ELF-1 (cell line): ENCODE data around the gene SYCE3.

Source experiments
- DNase-seq: peaks from one replicate; pipeline ENCODE4 v3.0.0-alpha.2; 2016; ENCODE audit warnings: low read depth, low spot score

SYCE3 gene

DNA sequence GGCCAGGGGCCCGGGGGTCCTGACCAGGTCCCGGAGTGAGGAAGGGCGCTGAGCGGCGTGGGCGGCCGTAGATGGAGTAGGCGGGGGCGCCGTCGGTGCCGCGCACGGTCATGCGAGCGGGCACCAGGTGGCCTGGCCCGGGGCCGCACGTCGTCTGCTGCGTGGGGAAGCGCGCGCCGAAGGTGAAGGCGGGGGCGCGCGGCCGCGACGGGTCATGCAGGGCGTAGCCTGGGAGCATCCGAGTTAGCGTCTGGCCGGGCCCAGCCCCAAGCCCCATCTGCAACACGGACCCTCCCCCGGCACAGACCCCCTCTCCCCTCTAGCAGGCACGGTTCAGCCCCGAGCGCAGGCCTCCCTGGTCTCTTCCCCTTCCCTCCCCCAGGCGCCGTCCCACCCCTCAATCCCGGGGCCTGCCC, 31.2 kb downstream of the SYCE3 start:
- peak; percentile 27 for DNase-seq

GRCh38 chr22:50530877-50531545, 31.7 kb downstream of the SYCE3 start:
- peak; percentile 79 for DNase-seq

GRCh38 chr22:50530580-50530876, 32.2 kb downstream of the SYCE3 start:
- no peak for DNase-seq

GRCh38 chr22:50529897-50530579, 32.7 kb downstream of the SYCE3 start, which contains the start of gene TYMP:
TYMP (minus strand) TSS chr22:50530012; CDS start chr22:50529709, 303 bp downstream.
- no peak for DNase-seq

- peak; percentile 36 for DNase-seq
These were observed 33.3 kb downstream of the SYCE3 start for GRCh38 chr22:50529416-50529896.

- DNase-seq: no peak
These were observed 33.9 kb downstream of the SYCE3 start for GRCh38 chr22:50528682-50529415.

GRCh38 chr22:50527921-50528681, 34.6 kb downstream of the SYCE3 start:
- DNase-seq: no peak

GRCh38 chr22:50526834-50527801, 35.6 kb downstream of the SYCE3 start:
- peak; percentile 59 for DNase-seq

DNA sequence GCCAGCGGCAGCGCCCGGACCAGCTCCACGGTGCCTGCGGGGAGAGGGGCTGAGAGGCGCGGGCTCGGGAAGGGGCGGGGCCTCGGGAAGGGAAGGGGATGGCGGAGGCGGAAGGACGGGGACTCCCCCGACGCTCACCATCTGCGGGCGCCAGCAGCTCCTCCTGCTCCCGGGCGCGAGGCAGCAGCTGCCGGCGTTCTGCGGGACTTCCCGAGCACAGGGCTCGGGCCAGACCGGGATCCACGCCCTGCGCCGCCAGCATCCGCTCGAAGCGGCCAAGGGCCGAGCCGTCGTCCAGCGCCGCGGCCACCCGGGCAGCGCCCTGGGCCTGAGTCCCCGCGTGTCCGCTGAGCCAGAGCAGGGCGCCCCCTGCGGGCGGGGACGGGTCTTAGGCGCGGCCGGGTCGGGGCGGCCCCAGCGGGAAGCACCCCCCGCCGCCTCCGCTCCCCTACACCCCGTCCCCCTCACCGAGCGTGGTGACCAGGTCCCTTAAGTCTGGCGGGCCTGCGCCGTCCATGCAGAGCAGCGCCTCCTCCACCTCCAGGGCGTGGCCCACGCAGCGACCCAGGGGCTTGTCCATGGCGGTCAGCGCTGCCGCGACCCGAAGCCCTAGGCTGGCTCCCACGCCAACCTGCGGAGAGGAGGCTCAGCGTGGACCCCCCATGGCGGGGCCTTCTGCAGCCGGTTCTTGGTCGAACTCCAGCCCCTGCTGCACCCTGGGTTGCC, 36.4 kb downstream of the SYCE3 start:
- DNase-seq: peak; percentile 74

DNA sequence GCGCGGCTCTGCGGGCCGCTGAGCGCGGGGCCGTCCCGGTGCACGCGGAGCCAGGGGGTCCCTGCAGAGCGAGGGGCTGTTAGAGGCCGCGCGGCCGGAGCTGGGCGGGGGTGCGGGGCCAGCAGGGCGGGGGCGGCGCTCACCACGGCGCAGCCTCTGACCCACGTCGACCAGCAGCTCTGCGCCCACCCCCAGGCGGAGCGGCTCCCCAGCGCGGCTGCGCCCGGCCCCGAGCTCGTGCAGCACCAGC, 36.9 kb downstream of the SYCE3 start:
- DNase-seq: no peak

GRCh38 chr22:50525104-50525857, 37.4 kb downstream of the SYCE3 start, which contains the start of gene SCO2:
SCO2 (minus strand) TSS chr22:50525598; CDS start chr22:50524411, 1,187 bp downstream.
- peak; percentile 98 for DNase-seq

GRCh38 chr22:50524676-50525103, 38.0 kb downstream of the SYCE3 start:
- no peak for DNase-seq

DNA sequence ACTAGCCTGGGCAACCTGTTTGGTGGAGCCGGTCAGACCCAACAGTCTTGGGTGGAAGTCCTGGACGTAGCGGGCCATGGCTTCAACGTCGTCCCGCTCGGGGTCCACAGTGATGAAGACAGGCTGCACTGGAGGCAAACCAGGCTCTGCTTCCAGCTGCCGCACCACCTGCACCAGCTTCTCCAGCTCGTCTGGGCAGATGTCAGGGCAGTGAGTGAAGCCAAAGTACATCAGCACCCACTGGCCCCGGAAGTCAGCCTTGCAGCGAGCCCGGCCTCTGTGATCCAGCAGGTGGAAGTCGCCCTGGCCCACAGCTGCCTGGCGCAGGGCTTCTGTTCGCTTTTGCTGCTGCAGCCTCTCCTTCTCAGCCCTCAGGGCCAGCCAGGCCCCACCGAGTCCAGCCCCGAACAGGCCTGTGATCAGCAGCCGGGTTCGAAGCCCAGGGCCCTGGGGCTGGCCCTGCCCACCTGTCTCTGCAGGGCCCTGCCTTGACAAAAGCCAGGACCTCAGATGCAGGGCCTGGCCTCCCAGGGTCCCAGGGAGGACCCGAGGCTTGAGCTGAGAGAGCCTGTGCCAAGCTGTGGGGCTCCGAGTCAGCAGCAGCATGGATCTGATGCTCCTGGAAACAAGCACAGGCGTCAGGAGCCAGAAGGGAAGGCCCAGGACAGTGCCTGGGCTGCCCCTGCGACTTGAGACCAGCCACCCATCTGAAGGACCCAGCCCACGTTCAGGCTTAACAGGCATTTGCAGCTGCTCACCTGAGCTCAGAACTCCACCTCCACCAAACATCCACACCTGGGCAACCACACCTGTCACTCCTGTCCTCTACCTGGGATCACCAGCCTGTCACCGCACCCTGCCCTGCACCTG, 38.7 kb downstream of the SYCE3 start:
- peak; percentile 76 for DNase-seq

DNA sequence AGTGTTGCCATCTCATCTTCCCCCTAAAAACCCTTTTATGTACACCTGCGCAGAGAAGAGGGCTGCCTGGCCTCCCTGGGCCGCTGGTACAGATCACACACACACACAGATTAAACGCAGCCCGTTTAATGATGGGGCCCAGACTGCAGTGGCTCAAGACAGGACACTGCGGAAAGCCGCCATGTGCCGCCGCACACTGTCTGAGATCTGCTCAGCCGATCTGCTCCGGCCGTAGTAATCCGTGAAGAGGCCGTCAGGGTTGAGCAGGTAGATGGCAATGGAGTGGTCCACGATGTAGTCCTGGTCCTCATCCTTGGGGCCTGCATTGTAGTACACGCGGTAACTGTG, 39.3 kb downstream of the SYCE3 start:
- no peak for DNase-seq

DNA sequence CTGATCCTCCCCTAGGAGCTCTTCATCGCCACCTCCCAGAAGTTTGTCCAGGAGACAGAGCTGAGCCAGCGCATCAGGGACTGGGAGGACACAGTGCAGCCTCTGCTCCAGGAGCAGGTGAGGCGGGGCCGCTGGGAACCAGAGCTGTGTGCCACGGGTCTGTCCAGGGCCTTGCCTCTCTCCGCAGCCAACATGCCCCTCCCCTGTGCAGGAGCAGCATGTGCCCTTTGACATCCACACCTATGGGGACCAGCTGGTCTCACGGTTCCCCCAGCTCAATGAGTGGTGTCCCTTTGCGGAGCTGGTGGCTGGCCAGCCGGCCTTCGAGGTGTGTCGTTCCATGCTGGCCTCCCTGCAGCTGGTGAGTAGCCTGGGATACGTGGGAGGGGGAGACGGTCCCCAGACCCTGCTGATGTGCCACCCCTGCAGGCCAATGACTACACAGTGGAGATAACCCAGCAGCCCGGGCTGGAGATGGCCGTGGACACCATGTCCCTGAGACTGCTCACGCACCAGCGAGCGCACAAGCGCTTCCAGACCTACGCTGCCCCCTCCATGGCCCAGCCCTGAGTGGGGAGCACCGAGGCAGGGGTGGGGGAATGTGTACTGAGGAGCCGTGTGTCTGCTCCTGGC, 39.8 kb downstream of the SYCE3 start:
- no peak for DNase-seq

DNA sequence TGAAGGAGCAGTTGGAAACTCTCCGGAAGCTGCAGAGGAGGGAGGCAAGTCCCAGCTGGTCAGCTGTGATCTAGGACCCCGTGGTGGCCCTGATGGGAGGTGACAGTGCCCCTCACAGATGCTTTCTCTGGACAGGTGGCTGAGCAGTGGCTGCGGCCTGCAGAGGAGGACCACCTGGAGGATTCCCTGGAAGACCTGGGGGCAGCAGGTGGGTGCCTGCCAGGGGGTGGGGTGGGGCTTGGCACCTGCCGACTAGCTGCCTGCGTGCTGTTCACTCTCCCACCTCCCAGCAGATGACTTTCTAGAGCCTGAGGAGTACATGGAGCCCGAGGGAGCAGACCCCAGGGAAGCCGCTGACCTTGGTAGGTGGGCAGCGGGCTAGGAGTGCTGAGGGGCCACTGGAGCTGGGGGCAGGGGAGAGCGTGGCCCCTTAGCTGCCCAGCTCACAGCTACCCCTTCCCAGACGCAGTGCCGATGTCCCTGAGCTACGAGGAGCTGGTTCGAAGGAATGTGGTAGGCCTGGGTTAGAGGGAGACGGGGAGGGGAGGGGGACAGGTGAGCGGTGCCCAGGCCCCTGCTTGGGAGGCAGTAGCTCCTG, 40.4 kb downstream of the SYCE3 start:
- DNase-seq: no peak

DNA sequence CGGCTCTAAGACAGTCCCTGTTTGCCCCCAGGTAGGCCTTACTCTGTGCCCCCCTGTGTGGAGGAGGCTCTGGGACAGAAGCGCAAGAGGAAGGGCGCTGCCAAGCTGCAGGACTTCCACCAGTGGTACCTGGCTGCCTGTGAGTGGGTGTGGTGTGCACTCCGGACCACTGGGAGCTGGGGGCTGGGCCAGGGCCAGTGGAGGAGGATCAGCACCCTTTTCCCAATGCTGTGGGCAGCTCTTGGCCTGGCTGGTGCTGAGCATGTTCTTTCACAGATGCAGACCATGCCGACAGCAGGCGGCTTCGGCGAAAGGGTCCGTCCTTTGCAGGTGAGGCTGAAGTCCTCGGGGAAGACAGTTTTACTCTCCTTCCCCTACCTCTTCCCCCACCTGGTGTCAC, 41.0 kb downstream of the SYCE3 start:
- no peak for DNase-seq
